ENCODE results near the gene SLC47A1.
"Not testable (repeated sequence)": the region's sequence is repeated elsewhere in the genome, so short reads cannot be mapped to it uniquely, and the experiment has no call there.

The SLC47A1 gene

GRCh38 chr17:19523690-19524089 lies 10.0 kb upstream of the SLC47A1 start:
- Histone ChIP-seq H3K36me3 (ENCODE audit: control insufficient read depth in 2 of 2, insufficient read depth in 2 of 2, low read length in 2 of 2) (no peaks in the 10 kb centered on the region), H3K9me3 (ENCODE audit: control insufficient read depth in 2 of 2, low read length in 2 of 2) (no peaks in the 10 kb centered on the region), H3K4me3 (ENCODE audit: low read length in 2 of 2) (no peak overlapping the region), H3K27ac (ENCODE audit: low read length) (no peak overlapping the region), H3K27me3 (ENCODE audit: control insufficient read depth in 1 of 2, insufficient read depth in 2 of 2, low read length in 2 of 2) (no peaks in the 10 kb centered on the region), H3K9ac (ENCODE audit: low read length in 2 of 2) (no peak overlapping the region), H3K4me1 (ENCODE audit: control insufficient read depth, insufficient read depth, low read length) (no peaks in the 10 kb centered on the region)

- not testable (repeated sequence) for H3K9me3 ChIP-seq (ENCODE audit: control insufficient read depth in 2 of 2, low read length in 2 of 2); H3K27me3 ChIP-seq (ENCODE audit: control insufficient read depth in 1 of 2, insufficient read depth in 2 of 2, low read length in 2 of 2); H3K4me1 ChIP-seq (ENCODE audit: control insufficient read depth, insufficient read depth, low read length); H3K27ac ChIP-seq (ENCODE audit: low read length); H3K4me3 ChIP-seq (ENCODE audit: low read length in 2 of 2); H3K9ac ChIP-seq (ENCODE audit: low read length in 2 of 2); H3K36me3 ChIP-seq (ENCODE audit: control insufficient read depth in 2 of 2, insufficient read depth in 2 of 2, low read length in 2 of 2)
Observed at GRCh38 chr17:19526950-19527349, 6.7 kb upstream of the SLC47A1 start.

GRCh38 chr17:19531780-19532501 lies 1.7 kb upstream of the SLC47A1 start:
- H3K9me3 ChIP-seq (ENCODE audit: control insufficient read depth in 2 of 2, low read length in 2 of 2) = no peaks in the 10 kb centered on the region
- H3K27me3 ChIP-seq (ENCODE audit: control insufficient read depth in 1 of 2, insufficient read depth in 2 of 2, low read length in 2 of 2) = peaks cover 0 to 4% of the 10 kb centered on the region in 2 donors
- peaks cover 16% of the 10 kb centered on the region for H3K4me1 ChIP-seq (ENCODE audit: control insufficient read depth, insufficient read depth, low read length)
- no peak overlapping the region for H3K27ac ChIP-seq (ENCODE audit: low read length)
- no peak overlapping the region for H3K9ac ChIP-seq (ENCODE audit: low read length in 2 of 2)
- no peaks in the 10 kb centered on the region for H3K36me3 ChIP-seq (ENCODE audit: control insufficient read depth in 2 of 2, insufficient read depth in 2 of 2, low read length in 2 of 2)
- H3K4me3 ChIP-seq (ENCODE audit: low read length in 2 of 2) = no peak overlapping the region

GRCh38 chr17:19533036-19533717 lies 477 bp upstream of the SLC47A1 start:
- H3K4me3 ChIP-seq (ENCODE audit: low read length in 2 of 2) = peak overlapping the region; percentile 15 to 68
- H3K4me1 ChIP-seq (ENCODE audit: control insufficient read depth, insufficient read depth, low read length) = peaks cover 16% of the 10 kb centered on the region
- no peak overlapping the region for H3K9ac ChIP-seq (ENCODE audit: low read length in 2 of 2)
- no peak overlapping the region for H3K27ac ChIP-seq (ENCODE audit: low read length)
- no peaks in the 10 kb centered on the region for H3K36me3 ChIP-seq (ENCODE audit: control insufficient read depth in 2 of 2, insufficient read depth in 2 of 2, low read length in 2 of 2)
- peaks cover 0 to 4% of the 10 kb centered on the region in 2 donors for H3K27me3 ChIP-seq (ENCODE audit: control insufficient read depth in 1 of 2, insufficient read depth in 2 of 2, low read length in 2 of 2)
- no peaks in the 10 kb centered on the region for H3K9me3 ChIP-seq (ENCODE audit: control insufficient read depth in 2 of 2, low read length in 2 of 2)

- no peaks in the 10 kb centered on the region for H3K9me3 ChIP-seq (ENCODE audit: control insufficient read depth in 2 of 2, low read length in 2 of 2)
- peak overlapping the region; percentile 60 to 68 for H3K4me3 ChIP-seq (ENCODE audit: low read length in 2 of 2)
- H3K27me3 ChIP-seq (ENCODE audit: control insufficient read depth in 1 of 2, insufficient read depth in 2 of 2, low read length in 2 of 2) = peaks cover 0 to 4% of the 10 kb centered on the region in 2 donors
- H3K9ac ChIP-seq (ENCODE audit: low read length in 2 of 2) = no peak overlapping the region
- no peaks in the 10 kb centered on the region for H3K36me3 ChIP-seq (ENCODE audit: control insufficient read depth in 2 of 2, insufficient read depth in 2 of 2, low read length in 2 of 2)
- H3K4me1 ChIP-seq (ENCODE audit: control insufficient read depth, insufficient read depth, low read length) = peaks cover 16% of the 10 kb centered on the region
- H3K27ac ChIP-seq (ENCODE audit: low read length) = no peak overlapping the region
Observed at GRCh38 chr17:19534562-19535149, 1.0 kb downstream of the SLC47A1 start.

GRCh38 chr17:19537111-19537510 lies 3.5 kb downstream of the SLC47A1 start:
- Histone ChIP-seq H3K36me3 (ENCODE audit: control insufficient read depth in 2 of 2, insufficient read depth in 2 of 2, low read length in 2 of 2) (no peaks in the 10 kb centered on the region), H3K9me3 (ENCODE audit: control insufficient read depth in 2 of 2, low read length in 2 of 2) (no peaks in the 10 kb centered on the region), H3K4me1 (ENCODE audit: control insufficient read depth, insufficient read depth, low read length) (peaks cover 16% of the 10 kb centered on the region), H3K27ac (ENCODE audit: low read length) (no peak overlapping the region), H3K4me3 (ENCODE audit: low read length in 2 of 2) (no peak overlapping the region), H3K9ac (ENCODE audit: low read length in 2 of 2) (no peak overlapping the region), H3K27me3 (ENCODE audit: control insufficient read depth in 1 of 2, insufficient read depth in 2 of 2, low read length in 2 of 2) (peaks cover 0 to 4% of the 10 kb centered on the region in 2 donors)

- no peak overlapping the region for H3K9ac ChIP-seq (ENCODE audit: low read length in 2 of 2)
- H3K4me1 ChIP-seq (ENCODE audit: control insufficient read depth, insufficient read depth, low read length) = peaks cover 13% of the 10 kb centered on the region
- H3K4me3 ChIP-seq (ENCODE audit: low read length in 2 of 2) = no peak overlapping the region
- no peak overlapping the region for H3K27ac ChIP-seq (ENCODE audit: low read length)
- no peaks in the 10 kb centered on the region for H3K36me3 ChIP-seq (ENCODE audit: control insufficient read depth in 2 of 2, insufficient read depth in 2 of 2, low read length in 2 of 2)
- H3K9me3 ChIP-seq (ENCODE audit: control insufficient read depth in 2 of 2, low read length in 2 of 2) = no peaks in the 10 kb centered on the region
- peaks cover 0 to under 1% of the 10 kb centered on the region in 2 donors for H3K27me3 ChIP-seq (ENCODE audit: control insufficient read depth in 1 of 2, insufficient read depth in 2 of 2, low read length in 2 of 2)
Observed at GRCh38 chr17:19538095-19539039, 4.7 kb downstream of the SLC47A1 start.

- H3K27ac ChIP-seq (ENCODE audit: low read length) = no peak overlapping the region
- no peaks in the 10 kb centered on the region for H3K36me3 ChIP-seq (ENCODE audit: control insufficient read depth in 2 of 2, insufficient read depth in 2 of 2, low read length in 2 of 2)
- H3K9me3 ChIP-seq (ENCODE audit: control insufficient read depth in 2 of 2, low read length in 2 of 2) = no peaks in the 10 kb centered on the region
- H3K4me3 ChIP-seq (ENCODE audit: low read length in 2 of 2) = no peak overlapping the region
- no peaks in the 10 kb centered on the region for H3K27me3 ChIP-seq (ENCODE audit: control insufficient read depth in 1 of 2, insufficient read depth in 2 of 2, low read length in 2 of 2)
- no peak overlapping the region for H3K9ac ChIP-seq (ENCODE audit: low read length in 2 of 2)
- peaks cover 8% of the 10 kb centered on the region for H3K4me1 ChIP-seq (ENCODE audit: control insufficient read depth, insufficient read depth, low read length)
Observed at GRCh38 chr17:19539040-19539399, 5.4 kb downstream of the SLC47A1 start.

GRCh38 chr17:19539841-19540311 lies 6.2 kb downstream of the SLC47A1 start:
- no peaks in the 10 kb centered on the region for H3K27me3 ChIP-seq (ENCODE audit: control insufficient read depth in 1 of 2, insufficient read depth in 2 of 2, low read length in 2 of 2)
- H3K4me1 ChIP-seq (ENCODE audit: control insufficient read depth, insufficient read depth, low read length) = no peaks in the 10 kb centered on the region

GRCh38 chr17:19540706-19541370 lies 7.2 kb downstream of the SLC47A1 start:
- no peaks in the 10 kb centered on the region for H3K36me3 ChIP-seq (ENCODE audit: control insufficient read depth in 2 of 2, insufficient read depth in 2 of 2, low read length in 2 of 2)
- H3K27ac ChIP-seq (ENCODE audit: low read length) = no peak overlapping the region
- H3K9me3 ChIP-seq (ENCODE audit: control insufficient read depth in 2 of 2, low read length in 2 of 2) = no peaks in the 10 kb centered on the region
- no peaks in the 10 kb centered on the region for H3K27me3 ChIP-seq (ENCODE audit: control insufficient read depth in 1 of 2, insufficient read depth in 2 of 2, low read length in 2 of 2)
- H3K4me1 ChIP-seq (ENCODE audit: control insufficient read depth, insufficient read depth, low read length) = no peaks in the 10 kb centered on the region
- no peak overlapping the region for H3K9ac ChIP-seq (ENCODE audit: low read length in 2 of 2)
- H3K4me3 ChIP-seq (ENCODE audit: low read length in 2 of 2) = no peak overlapping the region

More at GRCh38 chr17:19539841-19540311, 6.2 kb downstream of the SLC47A1 start:
- Histone ChIP-seq H3K9ac (ENCODE audit: low read length in 2 of 2) (no peak overlapping the region), H3K9me3 (ENCODE audit: control insufficient read depth in 2 of 2, low read length in 2 of 2) (no peaks in the 10 kb centered on the region), H3K27ac (ENCODE audit: low read length) (no peak overlapping the region), H3K4me3 (ENCODE audit: low read length in 2 of 2) (no peak overlapping the region), H3K36me3 (ENCODE audit: control insufficient read depth in 2 of 2, insufficient read depth in 2 of 2, low read length in 2 of 2) (no peaks in the 10 kb centered on the region)

Data from stomach smooth muscle (tissue), 2 donors.